HuH-7 (cell line): Measurements from ENCODE around the gene KCNJ15.

Source experiments
- DNase-seq: peaks from one replicate; pipeline ENCODE4 v3.0.0; 2011; ENCODE audit warnings: low spot score

The KCNJ15 gene

GRCh38 chr21:38326899-38327298, 70.1 kb downstream of the KCNJ15 start:
- DNase-seq, result no peak

- DNase-seq, result no peak
Measured at GRCh38 chr21:38327984-38328383, 71.2 kb downstream of the KCNJ15 start.

DNA sequence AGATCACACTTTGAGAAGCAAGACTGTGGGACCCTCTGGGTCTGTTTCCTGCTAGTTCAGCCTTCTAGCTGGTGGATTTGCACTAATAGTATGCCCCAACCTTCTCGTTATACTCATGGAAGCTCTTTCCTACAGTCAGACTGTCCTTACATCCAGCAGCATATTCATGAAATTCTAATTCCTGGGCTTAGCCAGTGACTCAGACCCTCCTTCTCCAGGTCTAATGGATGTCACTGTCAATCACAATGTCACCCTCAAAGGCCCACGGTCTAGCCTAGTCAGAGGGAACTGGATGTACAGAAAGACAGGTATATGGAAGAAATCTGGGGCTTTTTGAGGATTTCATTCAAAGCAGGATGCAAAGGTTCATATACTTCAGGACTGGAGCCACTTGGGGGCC, 72.4 kb downstream of the KCNJ15 start:
- DNase-seq, result no peak

DNA sequence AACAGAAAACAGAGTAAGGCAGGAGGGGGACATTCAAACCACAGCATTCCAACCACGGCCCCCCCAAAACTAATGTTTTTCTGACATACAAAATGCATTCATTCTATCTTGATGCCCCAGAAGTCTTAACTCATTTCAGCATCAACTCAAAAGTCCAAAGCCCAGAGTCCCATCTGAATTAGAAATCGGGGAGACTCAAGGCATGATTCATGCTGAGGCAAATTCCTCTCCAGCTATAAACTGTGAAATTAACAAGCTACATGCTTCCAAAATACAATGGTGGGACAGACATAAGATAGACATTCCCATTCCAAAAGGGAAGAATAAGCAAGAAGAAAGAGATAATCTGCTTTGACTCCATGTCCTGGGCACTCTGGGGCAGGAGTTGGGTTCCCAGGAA, 73.9 kb downstream of the KCNJ15 start:
- DNase-seq, result no peak

DNA sequence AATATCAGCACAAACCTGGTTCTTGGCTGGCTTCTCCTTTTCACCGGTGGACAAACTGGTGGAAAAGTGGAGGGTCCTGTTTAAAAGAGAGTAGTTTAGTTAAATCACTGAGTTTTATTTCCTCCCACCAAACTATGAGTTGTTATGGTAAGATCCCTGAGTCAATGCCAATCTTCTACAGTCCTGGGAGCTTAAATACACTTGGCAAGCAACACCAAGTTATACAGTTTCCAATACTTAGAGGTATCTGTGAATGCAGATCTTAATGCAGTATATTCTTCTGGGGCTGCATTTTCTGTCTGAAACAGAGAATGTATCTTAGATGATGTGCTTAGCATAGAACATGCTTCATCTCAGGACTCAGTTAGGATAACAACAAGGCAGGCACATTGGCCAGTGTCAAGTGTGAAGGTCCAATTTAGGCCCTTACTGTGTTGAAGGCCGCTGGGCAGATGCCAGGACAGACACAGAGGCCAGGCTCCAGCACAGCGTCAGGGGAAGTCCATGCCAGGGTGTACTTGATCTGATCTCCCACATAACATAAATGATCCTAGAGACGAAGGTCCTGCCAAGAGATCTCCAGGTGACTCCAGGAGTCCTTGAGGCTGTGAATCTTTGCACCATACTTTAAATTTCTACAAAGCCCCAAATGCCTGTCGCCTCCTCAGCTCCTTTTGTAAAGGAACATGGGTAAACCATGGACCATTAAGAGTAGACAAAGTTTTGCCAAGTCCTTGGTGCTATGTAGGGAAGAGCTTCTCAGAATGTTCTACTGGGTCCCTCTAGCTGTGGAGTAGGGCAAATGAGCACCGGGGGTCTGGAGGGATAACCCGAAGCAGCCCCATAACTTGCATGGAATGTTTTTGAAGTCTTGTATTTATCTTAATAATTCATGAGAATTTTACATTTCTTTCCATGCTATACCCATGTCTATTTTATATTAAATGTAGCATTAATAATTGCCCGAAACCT, 76.8 kb downstream of the KCNJ15 start:
- DNase-seq, result no peak

- DNase-seq, result no peak
Measured at GRCh38 chr21:38334866-38335265, 78.1 kb downstream of the KCNJ15 start.

DNA sequence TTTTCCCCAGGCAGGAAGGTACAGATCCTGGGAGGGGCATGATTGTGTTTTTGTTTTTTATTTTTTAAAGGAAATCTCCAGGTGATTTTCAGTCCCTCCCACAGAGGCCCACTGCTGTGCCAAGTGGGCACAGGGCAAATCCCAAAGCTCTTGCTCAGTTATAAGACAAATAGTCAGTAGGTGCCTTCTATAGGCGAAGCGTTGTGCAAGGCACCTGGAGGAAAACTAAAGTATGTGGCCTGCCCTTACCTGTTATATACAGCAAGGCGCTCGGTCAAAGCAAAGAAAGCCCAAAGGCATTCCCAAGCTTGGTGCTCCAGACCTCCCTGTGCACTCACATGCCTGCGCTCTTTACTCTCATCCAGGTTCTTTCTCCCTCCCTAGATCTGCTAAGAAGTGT, 81.0 kb downstream of the KCNJ15 start:
- no peak for DNase-seq

DNA sequence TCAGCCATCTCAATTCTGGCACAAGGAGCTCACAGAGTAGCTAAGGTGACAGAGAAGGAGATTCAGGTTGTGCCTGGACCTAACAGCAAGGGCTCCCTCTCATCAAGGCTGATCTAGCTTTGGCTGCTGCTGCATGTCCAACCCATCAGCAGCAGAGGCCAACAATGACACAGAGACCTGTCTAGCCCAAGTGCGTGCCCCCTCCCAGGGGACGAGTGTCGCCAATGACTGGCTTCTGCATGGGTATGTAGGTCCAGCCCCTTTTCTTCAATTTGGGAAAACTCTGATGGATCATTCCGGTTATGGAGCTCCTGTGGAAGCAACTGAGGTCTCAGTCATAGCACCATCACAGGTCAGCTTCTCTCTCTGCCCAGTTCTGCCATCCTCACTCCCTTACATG, 83.3 kb downstream of the KCNJ15 start:
- no peak for DNase-seq

- no peak for DNase-seq
Measured at GRCh38 chr21:38341546-38342012, 84.8 kb downstream of the KCNJ15 start.

GRCh38 chr21:38342739-38343138, 85.9 kb downstream of the KCNJ15 start:
- DNase-seq, result no peak

DNA sequence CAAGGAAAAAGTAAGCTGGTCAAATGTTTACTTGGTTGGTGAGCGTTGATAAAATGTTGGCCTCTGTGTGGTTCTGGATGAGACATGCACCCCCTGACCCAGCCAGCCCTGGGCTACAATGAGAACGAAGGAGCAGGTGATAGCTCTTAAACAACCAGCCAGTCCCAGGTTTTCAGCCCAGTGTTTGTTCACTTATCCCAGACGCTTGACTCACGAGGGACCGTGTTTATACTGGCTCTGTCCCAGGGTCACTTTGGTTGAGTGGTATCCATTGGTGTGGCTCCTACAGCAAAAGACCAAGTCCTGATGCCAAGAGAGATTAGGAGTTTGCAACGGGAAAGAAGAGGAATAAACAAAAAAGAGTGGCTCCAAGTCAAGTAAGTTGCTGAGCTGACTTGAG, 86.9 kb downstream of the KCNJ15 start:
- no peak for DNase-seq

GRCh38 chr21:38346286-38346685, 89.5 kb downstream of the KCNJ15 start:
- DNase-seq, result no peak

- DNase-seq, result no peak
Measured at GRCh38 chr21:38349111-38349746, 92.4 kb downstream of the KCNJ15 start.

GRCh38 chr21:38349977-38350376, 93.2 kb downstream of the KCNJ15 start:
- DNase-seq, result no peak

DNA sequence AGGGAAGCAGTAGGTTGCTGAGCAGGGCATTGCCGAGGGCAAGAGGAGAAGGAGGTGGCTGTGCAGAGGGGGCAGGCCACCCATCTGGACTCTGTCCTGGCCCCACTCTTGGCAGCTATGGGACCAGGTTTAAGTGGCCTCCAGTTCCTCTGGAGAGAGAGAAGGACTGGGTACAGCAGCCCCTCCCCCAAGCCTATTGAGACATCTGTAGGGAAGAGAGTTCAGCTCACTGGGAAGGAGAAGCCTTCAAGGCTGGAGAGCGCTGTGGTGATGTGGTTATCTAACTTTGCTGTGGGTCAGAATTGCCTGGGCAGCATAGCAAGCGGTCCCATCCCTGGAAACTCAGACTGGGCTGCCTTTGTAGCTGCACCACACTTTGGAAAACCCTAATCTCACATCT, 93.9 kb downstream of the KCNJ15 start:
- no peak for DNase-seq

- no peak for DNase-seq
Measured at GRCh38 chr21:38351176-38351959, 94.6 kb downstream of the KCNJ15 start.

GRCh38 chr21:38351961-38352521, 95.2 kb downstream of the KCNJ15 start:
- DNase-seq, result no peak

- peak; percentile 22 for DNase-seq
Measured at GRCh38 chr21:38352536-38353219, 95.9 kb downstream of the KCNJ15 start.

DNA sequence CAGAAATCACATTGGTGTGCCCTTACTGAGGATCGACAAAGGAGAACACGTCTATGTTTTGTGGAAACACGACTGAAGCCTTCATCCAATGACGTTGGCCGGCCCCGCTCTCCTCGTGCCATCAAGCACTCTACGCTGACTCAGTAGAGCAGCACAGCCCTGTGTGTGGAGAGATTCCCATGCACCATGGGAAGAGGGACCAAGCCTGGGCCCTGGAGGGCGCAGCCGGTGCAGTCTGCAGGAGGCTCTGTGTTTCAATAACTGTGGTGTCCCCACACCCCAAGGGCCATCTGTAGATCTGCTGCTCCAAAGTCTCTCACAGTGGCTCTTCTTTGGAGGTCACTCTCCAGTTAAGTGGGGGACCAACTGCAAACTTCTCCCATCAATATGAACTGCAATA, 97.4 kb downstream of the KCNJ15 start:
- no peak for DNase-seq

GRCh38 chr21:38354746-38355145, 98.0 kb downstream of the KCNJ15 start:
- DNase-seq, result no peak

GRCh38 chr21:38355353-38355752, 98.6 kb downstream of the KCNJ15 start:
- DNase-seq, result no peak
